Caco-2 (cell line): Measurements from ENCODE around the gene FCHSD1. TPM values are rescaled to one million over a fixed set of nuclear protein-coding genes. Genes with fewer than 3 reads are reported as not detected.
"Not testable (repeated sequence)": the region's sequence is repeated elsewhere in the genome, so short reads cannot be mapped to it uniquely, and the experiment has no call there.

Source experiments
- BruUV-seq: library from RNA; stranded (reverse); fragments of 400-500 nt; replicated peaks from 2 replicates; lab custom pipeline; 2021; lab: Mats Ljungman, UMichigan
- CTCF ChIA-PET: fragments of 300-600 bp; sonication (Branson Sonifier 250); formaldehyde crosslinking; loops from one replicate; lab custom pipeline; 2022; ENCODE audit warnings: antibody characterized with exemption; lab: Charles Lee
- POLR2A ChIA-PET: fragments of 300-600 bp; sonication (Branson Sonifier 250); formaldehyde crosslinking; loops from one replicate; lab custom pipeline; 2022; ENCODE audit warnings: antibody characterized with exemption; lab: Charles Lee
- DNase-seq, 2 experiments: peaks; one replicate each; pipeline versions ENCODE4 v3.0.0 to v3.0.0-alpha.2; 2020 to 2022
- H3K27me3 ChIP-seq: replicated peaks from 2 replicates; pipeline ENCODE4 v1.6.0; 2011; ENCODE audit warnings: low read length; ENCODE audit not compliant: control insufficient read depth, insufficient read depth
- H3K36me3 ChIP-seq: 2 replicates; pipeline ENCODE4 v1.5.1; 2011; ENCODE audit warnings: low read length; ENCODE audit not compliant: control insufficient read depth, insufficient read depth
- H3K4me1 ChIP-seq: fragments of 250-450 bp; sonication (Bioruptor Pico); 2 replicates; pipeline ENCODE4 v1.5.1; 2020; ENCODE audit warnings: mild to moderate bottlenecking
- H3K4me3 ChIP-seq: 2 replicates; pipeline ENCODE4 v1.5.1; 2011; ENCODE audit warnings: low read depth, mild to moderate bottlenecking, control low read depth, low read length
- H3K9me3 ChIP-seq: fragments of 250-450 bp; sonication (Bioruptor Pico); 2 replicates; pipeline ENCODE4 v1.5.1; 2020; ENCODE audit warnings: mild to moderate bottlenecking, moderate library complexity
- H3K27ac Mint-ChIP-seq: one replicate; pipeline ENCODE4 v1.8.0; 2022; ENCODE audit warnings: mixed read lengths; ENCODE audit not compliant: unreplicated experiment
- H3K27me3 Mint-ChIP-seq: one replicate; pipeline ENCODE4 v1.8.0; 2022; ENCODE audit warnings: mixed read lengths; ENCODE audit not compliant: insufficient read depth, unreplicated experiment
- H3K36me3 Mint-ChIP-seq: one replicate; pipeline ENCODE4 v1.8.0; 2022; ENCODE audit warnings: mild to moderate bottlenecking, mixed read lengths; ENCODE audit not compliant: insufficient read depth, unreplicated experiment
- H3K4me1 Mint-ChIP-seq: one replicate; pipeline ENCODE4 v1.8.0; 2022; ENCODE audit warnings: low read depth, mixed read lengths; ENCODE audit not compliant: unreplicated experiment
- H3K4me3 Mint-ChIP-seq: one replicate; pipeline ENCODE4 v1.8.0; 2022; ENCODE audit warnings: mild to moderate bottlenecking, moderate library complexity, mixed read lengths; ENCODE audit not compliant: unreplicated experiment
- H3K9me3 Mint-ChIP-seq: one replicate; pipeline ENCODE4 v1.8.0; 2022; ENCODE audit warnings: mixed read lengths; ENCODE audit not compliant: unreplicated experiment
- CTCF ChIP-seq, 2 experiments: fragments of 200-600 bp in 1 of 2; IDR thresholded peaks; 1 replicate in 1 of 2; 2 replicates in 1 of 2; pipeline versions ENCODE4 v1.5.1 to v1.8.0; 2011 to 2022; ENCODE audit warnings: antibody characterized with exemption in 1 of 2, control low read depth in 1 of 2, inconsistent platforms in 1 of 2, low read depth in 1 of 2, low read length in 1 of 2, mild to moderate bottlenecking in 1 of 2, moderate library complexity in 1 of 2; ENCODE audit not compliant: insufficient read depth in 1 of 2, severe bottlenecking in 1 of 2, unreplicated experiment in 1 of 2
- intact Hi-C: fragments of 100-400 bp; cut with micrococcal nuclease; formaldehyde crosslinking; loops from one replicate; pipeline ENCODE4 v1.10.0; 2022; ENCODE audit not compliant: unreplicated experiment
- total RNA-seq: library from RNA; stranded (reverse); gene quantifications from 2 replicates; pipeline ENCODE4 v1.2.3, GENCODE V29; 2022

The FCHSD1 gene
- total RNA-seq, 1 experiment from 2014 or later, result 25.0 TPM

GRCh38 chr5:141615991-141616720 lies 35.1 kb downstream of the FCHSD1 start:
- ChIA-PET POLR2A (interaction anchor here (1.1 kb wide), 1 partner anchor 21 kb away, joined by 4 read pairs; the partner anchor contains the start of genes HDAC3 and RELL2), CTCF (interaction anchor here (1.5 to 2.8 kb wide), 2 partner anchors 24 to 52 kb away, joined by 4 to 24 read pairs; no protein-coding TSS in a partner anchor)
- peak overlapping the region; percentile 89 for H3K4me3 Mint-ChIP-seq
- no peak for DNase-seq
- Histone ChIP-seq H3K27me3 (no peaks in the 10 kb centered on the region), H3K4me3 (no peak overlapping the region; the same call in 1 of the 2 replicates), H3K4me1 (peaks cover 39% of the 10 kb centered on the region), H3K36me3 (0 out of 2 replicates have a peak, but pooled peaks cover 2% of the 10 kb centered on the region), H3K9me3 (no peaks in the 10 kb centered on the region)
- no TSS peak for BruUV-seq
- TF ChIP-seq CTCF (IDR thresholded peaks at IDR 0.05; ENCODE audit: insufficient read depth in 1 of 2, low read depth in 1 of 2, low read length in 1 of 2, severe bottlenecking in 1 of 2, unreplicated experiment in 1 of 2), result no peak
- no peaks in the 10 kb centered on the region for H3K9me3 Mint-ChIP-seq
- H3K27ac Mint-ChIP-seq, result no peak overlapping the region
- no peaks in the 10 kb centered on the region for H3K27me3 Mint-ChIP-seq
- intact Hi-C loops, result no loop called here
- peaks cover 27% of the 10 kb centered on the region for H3K4me1 Mint-ChIP-seq
- H3K36me3 Mint-ChIP-seq, result peaks cover 41% of the 10 kb centered on the region

- peaks cover 42% of the 10 kb centered on the region for H3K36me3 Mint-ChIP-seq
- H3K27ac Mint-ChIP-seq, result no peak overlapping the region
- ChIA-PET CTCF (no interaction called here), POLR2A (no interaction called here)
- intact Hi-C loops, result no loop called here
- H3K4me3 ChIP-seq, result no peak overlapping the region
- BruUV-seq, result no TSS peak
- H3K9me3 ChIP-seq, result no peaks in the 10 kb centered on the region
- peaks cover 33% of the 10 kb centered on the region for H3K4me1 Mint-ChIP-seq
- H3K27me3 ChIP-seq, result no peaks in the 10 kb centered on the region
- H3K4me1 ChIP-seq, result peaks cover 51% of the 10 kb centered on the region
- TF ChIP-seq CTCF (IDR thresholded peaks at IDR 0.05; ENCODE audit: insufficient read depth in 1 of 2, low read depth in 1 of 2, low read length in 1 of 2, severe bottlenecking in 1 of 2, unreplicated experiment in 1 of 2), result no peak
- no peak overlapping the region for H3K4me3 Mint-ChIP-seq
- no peaks in the 10 kb centered on the region for H3K36me3 ChIP-seq
- DNase-seq, result no peak
- H3K27me3 Mint-ChIP-seq, result no peaks in the 10 kb centered on the region
- H3K9me3 Mint-ChIP-seq, result no peaks in the 10 kb centered on the region
These were observed 37.9 kb downstream of the FCHSD1 start for GRCh38 chr5:141613344-141613743.

GRCh38 chr5:141611289-141611688 lies 39.9 kb downstream of the FCHSD1 start:
- Mint-ChIP-seq H3K27ac (peak overlapping the region; percentile 21), H3K9me3 (no peaks in the 10 kb centered on the region), H3K4me1 (peaks cover 35% of the 10 kb centered on the region), H3K4me3 (no peak overlapping the region), H3K36me3 (peaks cover 32% of the 10 kb centered on the region), H3K27me3 (no peaks in the 10 kb centered on the region)
- Histone ChIP-seq H3K4me1 (peaks cover 45% of the 10 kb centered on the region), H3K27me3 (no peaks in the 10 kb centered on the region), H3K9me3 (no peaks in the 10 kb centered on the region), H3K4me3 (no peak overlapping the region), H3K36me3 (no peaks in the 10 kb centered on the region)
- no peak for TF ChIP-seq CTCF (IDR thresholded peaks at IDR 0.05; ENCODE audit: insufficient read depth in 1 of 2, low read depth in 1 of 2, low read length in 1 of 2, severe bottlenecking in 1 of 2, unreplicated experiment in 1 of 2)
- intact Hi-C loops, result no loop called here
- ChIA-PET POLR2A (no interaction called here), CTCF (interaction anchor here (0.8 kb wide), 1 partner anchor 19 kb away, joined by 4 read pairs; no protein-coding TSS in a partner anchor)
- DNase-seq, result peak in 1 of 2 experiments; percentile 21
- BruUV-seq, result no TSS peak

- H3K9me3 ChIP-seq, DNase-seq, H3K27me3 ChIP-seq, BruUV-seq, H3K9me3 Mint-ChIP-seq, POLR2A ChIA-PET, H3K4me3 Mint-ChIP-seq, H3K4me3 ChIP-seq, intact Hi-C loops, H3K27me3 Mint-ChIP-seq, H3K36me3 ChIP-seq: not testable (repeated sequence)
- CTCF ChIA-PET, result interaction anchor here (1.1 to 3.0 kb wide), 3 partner anchors 9 to 46 kb away, joined by 4 to 20 read pairs (median 5); partner anchors contain the start of gene DIAPH1
- peak overlapping the region; percentile 12 for H3K27ac Mint-ChIP-seq
- H3K4me1 ChIP-seq, result peaks cover 45% of the 10 kb centered on the region
- peaks cover 38% of the 10 kb centered on the region for H3K4me1 Mint-ChIP-seq
- H3K36me3 Mint-ChIP-seq, result peaks cover 24% of the 10 kb centered on the region
These were observed 41.3 kb downstream of the FCHSD1 start for GRCh38 chr5:141609921-141610320.
